Glomerular endothelial cell (primary cell): ENCODE data around the gene ABHD1. TPM values are rescaled to one million over a fixed set of nuclear protein-coding genes. Genes with fewer than 3 reads are reported as not detected.

Experiments used
- DNase-seq: peaks from one replicate; pipeline ENCODE4 v3.0.0-alpha.2; 2011; ENCODE audit warnings: low read depth, low spot score; ENCODE audit errors: extremely low read depth
- total RNA-seq: library from RNA; depleted of rRNA; stranded (reverse); fragments of >200 nt; gene quantifications from 2 replicates; pipeline ENCODE4 v1.2.3, GENCODE V29; 2015

ABHD1 gene
- total RNA-seq, 1 donor from 2014 or later, result not detected

DNA sequence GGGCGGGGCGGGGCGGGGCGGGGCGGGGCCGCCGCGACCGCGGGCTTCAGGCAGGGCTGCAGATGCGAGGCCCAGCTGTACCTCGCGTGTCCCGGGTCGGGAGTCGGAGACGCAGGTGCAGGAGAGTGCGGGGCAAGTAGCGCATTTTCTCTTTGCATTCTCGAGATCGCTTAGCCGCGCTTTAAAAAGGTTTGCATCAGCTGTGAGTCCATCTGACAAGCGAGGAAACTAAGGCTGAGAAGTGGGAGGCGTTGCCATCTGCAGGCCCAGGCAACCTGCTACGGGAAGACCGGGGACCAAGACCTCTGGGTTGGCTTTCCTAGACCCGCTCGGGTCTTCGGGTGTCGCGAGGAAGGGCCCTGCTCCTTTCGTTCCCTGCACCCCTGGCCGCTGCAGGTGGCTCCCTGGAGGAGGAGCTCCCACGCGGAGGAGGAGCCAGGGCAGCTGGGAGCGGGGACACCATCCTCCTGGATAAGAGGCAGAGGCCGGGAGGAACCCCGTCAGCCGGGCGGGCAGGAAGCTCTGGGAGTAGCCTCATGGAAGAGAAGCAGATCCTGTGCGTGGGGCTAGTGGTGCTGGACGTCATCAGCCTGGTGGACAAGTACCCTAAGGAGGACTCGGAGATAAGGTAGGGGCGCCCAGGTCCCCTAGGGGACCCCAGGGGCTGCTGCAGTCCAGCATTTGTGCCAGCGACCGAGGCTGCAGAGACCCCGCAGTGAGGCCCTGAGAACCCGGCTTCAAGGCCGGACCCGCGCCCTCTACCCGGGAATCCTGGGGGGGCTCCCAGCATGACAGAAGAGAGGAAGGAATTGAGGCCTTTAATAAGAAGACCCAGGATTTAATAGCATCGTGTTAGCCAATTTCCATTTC is 36.7 kb upstream of the ABHD1 start, which contains the start of gene KHK:
KHK (plus strand) TSS at position 49 of the 870 bp plus-strand sequence; CDS start at position 537, 488 bp downstream.
- no peak for DNase-seq

- DNase-seq, result no peak
These were observed 35.7 kb upstream of the ABHD1 start for GRCh38 chr2:27087823-27088410.

GRCh38 chr2:27088634-27089033 is 35.0 kb upstream of the ABHD1 start:
- DNase-seq, result no peak

DNA sequence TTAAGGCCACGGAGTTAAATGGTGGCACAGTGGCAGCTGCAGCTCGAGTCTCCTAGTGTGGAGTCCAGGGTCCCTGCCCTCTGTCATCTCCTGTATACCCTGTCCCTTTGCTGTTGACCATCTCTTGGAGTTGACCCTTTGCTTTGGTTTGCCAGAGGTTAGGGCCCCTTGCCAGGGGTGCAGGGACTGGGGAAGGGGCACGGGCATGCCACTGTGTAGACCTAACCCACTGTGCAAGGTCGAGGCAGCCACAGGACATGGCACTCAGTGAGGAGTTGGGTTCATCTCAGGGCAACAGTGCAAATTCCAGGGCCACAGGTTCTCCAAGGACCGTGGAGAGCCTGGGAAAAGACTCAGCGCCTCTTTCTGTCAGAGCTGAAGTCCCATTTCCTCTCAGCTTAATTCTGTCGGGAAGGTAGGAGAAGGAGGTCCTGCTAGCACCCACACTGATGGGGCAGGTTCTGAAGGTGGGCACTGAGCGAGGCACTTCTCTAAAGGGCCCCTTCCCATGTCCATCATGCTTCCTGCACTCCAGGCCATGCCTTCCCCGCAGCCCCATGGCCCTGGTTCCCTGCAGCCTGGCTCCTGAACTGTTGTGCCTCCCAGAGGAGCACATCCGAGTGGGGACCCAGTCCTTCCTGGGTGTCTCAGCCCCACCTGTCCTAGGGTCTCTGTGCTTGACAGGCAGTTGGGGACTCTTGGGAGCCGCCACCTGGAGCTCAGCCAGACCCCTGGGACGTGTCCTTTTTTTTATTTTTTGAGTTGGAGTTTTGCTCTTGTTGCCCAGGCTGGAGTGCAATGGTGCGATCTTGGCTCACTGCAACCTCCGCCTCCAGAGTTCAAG is 34.3 kb upstream of the ABHD1 start:
- DNase-seq, result no peak

- DNase-seq, result no peak
These were observed 31.6 kb upstream of the ABHD1 start for GRCh38 chr2:27091746-27092695.

- no peak for DNase-seq
These were observed 30.8 kb upstream of the ABHD1 start for GRCh38 chr2:27092696-27093429.

DNA sequence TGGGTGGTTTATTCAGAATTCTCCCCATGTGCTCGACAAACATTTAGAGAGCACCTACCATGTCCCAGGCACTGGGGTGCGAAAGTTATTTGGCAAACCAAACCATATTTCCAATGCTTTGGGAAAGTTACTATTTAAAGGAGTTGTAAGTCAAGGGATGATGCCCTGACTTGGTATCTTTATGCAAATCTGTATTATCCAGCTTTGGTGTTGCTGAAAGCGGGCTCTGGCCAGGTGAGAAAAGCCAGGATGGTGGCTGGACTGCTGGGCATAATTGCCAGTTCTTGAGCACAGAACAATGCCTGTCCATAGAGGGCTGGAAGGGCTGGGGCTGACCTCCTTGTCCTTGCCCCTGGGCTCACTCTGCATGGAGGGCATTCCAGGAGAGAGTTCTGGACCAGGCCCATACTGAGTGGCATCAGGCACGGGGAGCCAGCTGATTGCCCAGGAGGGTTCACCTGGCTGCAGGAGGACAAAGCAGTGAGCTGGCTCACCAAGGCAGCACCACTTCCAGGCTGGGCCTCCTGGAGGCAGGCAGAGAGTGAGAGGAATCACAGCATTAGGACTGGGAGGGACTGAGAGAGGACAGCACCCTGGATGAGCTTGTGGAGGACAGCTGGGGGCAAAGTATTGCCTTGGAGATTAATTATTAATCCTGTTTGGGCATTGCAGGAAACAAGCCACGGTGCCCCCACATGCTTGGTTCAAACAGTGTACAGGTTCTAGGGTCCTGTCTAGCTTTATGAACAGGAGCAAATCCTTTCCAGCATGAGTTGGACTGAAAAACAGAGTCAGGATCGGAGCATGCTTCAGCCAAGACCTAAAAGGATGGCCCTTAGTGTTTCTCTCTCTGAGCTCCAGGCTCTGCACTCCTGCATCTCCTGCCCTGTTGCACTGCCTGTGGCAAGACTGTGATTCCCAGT is 29.9 kb upstream of the ABHD1 start:
- DNase-seq, result no peak

GRCh38 chr2:27094353-27094984 is 29.1 kb upstream of the ABHD1 start:
- DNase-seq, result no peak

DNA sequence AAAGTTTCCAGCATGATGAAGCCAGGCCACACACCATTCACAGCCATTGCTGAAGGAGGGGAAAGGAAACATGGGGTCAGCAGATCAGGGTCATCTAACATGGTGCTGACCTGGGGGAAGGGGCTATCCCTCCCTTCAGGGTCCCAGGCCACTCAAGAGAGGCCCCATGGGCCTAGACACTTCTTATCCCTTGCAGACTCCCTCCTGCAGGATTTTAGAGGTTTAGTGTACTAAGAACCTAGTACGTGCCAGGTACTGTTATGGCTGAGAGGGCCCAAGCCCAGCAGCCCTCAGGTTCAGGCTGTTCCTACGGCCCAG is 28.2 kb upstream of the ABHD1 start:
- no peak for DNase-seq

DNA sequence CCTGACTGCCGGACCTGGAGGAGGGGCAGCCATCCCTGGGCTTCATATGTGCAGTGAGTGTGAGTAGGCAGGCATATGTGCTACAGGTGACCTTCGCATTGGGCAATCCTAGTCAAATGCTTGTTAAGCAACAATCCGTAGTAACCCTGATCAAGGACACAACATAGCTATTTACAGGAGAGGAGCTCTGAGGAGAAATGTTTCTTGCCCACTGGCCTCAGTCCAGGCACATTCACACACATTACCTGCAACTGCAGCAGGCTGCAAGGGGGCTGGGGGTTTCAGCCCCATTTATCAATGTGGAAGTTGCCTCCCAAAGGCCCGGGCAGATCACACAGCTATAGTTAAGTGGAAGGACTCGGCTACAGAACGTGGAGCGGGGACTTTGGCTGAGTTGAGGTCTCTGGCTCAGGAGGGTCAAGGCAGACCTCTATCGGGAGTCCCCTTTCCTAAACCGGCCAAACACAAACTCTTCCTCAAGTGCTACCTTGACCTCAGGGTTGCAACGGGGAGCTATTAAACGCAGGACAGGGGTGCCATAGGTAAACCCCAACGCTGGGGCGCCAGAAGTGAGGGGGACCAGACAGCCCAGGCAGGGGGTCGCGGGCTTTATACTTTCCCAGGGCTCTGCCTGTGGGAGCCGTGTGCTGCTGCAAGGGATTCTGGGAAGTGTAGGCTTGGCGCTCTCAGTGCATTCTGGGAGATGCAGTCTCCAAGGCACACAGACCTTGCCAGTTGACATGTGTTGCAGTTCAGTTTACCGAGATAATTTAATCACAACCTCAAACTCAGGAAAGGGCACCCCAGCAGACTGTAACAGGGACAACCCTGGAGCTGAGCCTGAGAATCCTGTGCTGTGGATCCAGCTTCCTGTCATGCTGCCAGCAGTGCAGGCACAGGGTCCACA is 27.6 kb upstream of the ABHD1 start:
- DNase-seq, result no peak

DNA sequence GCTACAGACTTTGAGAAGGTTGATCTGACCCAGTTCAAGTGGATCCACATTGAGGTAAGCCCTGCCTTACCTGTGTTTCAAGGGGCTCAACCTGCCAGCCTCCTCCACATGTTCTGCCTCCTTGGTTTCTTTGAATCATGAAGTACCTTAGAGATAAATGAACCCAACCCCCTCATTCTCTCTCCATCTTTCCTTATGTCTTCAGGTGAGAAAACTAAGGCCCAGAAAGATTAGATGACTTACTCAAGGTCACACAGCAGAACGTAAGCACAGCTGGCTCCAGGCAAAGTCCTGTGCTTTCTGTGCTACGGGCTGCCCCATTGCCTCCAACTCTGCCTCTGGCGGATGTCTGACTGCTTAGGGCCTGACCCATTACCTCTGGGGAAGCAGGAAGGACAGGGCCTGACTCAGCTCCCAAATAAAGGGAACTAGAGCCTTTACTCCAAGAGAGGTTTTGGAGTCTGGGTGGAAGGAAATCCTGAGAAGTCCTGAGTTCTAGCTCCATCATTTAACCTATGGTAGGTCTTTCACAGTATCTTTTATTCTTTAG is 26.8 kb upstream of the ABHD1 start:
- no peak for DNase-seq

DNA sequence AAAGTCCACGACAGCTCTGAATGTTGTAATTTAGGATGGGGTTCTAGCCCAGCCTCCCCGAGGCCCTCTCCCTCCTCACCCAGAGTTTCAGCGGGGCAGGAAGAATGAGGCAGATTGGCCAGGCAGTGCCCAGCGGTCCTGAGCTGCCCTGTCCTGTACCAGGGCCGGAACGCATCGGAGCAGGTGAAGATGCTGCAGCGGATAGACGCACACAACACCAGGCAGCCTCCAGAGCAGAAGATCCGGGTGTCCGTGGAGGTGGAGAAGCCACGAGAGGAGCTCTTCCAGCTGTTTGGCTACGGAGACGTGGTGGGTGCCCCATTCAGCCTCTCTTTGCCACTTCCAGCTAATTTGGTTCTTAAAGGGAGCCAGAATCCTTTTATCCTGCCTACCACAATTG is 26.3 kb upstream of the ABHD1 start:
- no peak for DNase-seq

GRCh38 chr2:27099334-27099955 is 24.2 kb upstream of the ABHD1 start:
- no peak for DNase-seq

GRCh38 chr2:27100036-27100435 is 23.6 kb upstream of the ABHD1 start:
- DNase-seq, result no peak

DNA sequence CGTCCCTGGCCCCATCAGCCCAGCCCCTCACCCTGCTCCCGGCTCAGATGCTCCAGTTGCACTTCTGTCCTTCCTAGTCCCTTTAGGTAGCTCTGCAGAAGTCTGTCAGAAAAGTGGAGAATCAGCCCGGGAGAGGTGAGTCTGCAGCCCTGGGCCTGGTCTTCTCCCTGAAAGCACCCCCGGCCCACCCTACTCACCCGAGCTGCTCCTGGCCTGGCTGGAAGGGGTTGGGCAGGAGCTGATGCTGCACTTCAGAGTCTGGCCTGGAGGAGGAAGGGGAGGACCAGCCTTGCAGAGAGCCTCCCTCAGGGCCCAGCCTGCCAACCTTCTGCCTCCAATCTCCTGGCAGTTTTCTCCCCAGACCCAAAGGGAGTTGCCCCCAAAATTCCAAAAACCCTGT is 21.3 kb upstream of the ABHD1 start:
- DNase-seq, result no peak

DNA sequence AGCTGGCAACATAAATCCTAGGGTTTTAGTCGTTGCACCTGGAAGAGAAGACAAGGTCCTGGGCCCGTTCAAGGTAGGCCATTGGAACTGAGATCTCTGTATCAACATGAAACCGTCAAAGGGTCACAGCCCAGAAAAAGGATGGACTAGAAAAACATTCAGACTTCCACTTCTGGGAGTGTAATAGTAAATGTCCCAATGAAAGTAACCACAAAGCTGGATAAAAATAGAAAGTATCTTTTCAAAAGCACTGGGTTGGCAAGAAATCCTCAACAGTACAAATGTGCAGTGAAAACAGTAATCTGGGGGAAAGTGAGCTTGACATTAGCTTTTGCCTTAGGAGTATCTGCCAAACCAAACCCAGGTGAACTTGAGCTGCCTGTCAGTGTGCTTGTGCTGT is 17.6 kb upstream of the ABHD1 start:
- DNase-seq, result no peak
